Bronchial epithelial cell (primary cell): ENCODE measurements around the gene FBXO7. TPM values are rescaled to one million over a fixed set of nuclear protein-coding genes. Genes with fewer than 3 reads are reported as not detected.

ENCODE experiments used
- DNase-seq: peaks from one replicate; pipeline ENCODE4 v3.0.0-alpha.2; 2010; ENCODE audit warnings: low read depth
- FAIRE-seq: peaks from 2 replicates; lab custom pipeline; 2011; peaks lifted over from hg19 to GRCh38; lab: Jason Lieb, UNC
- H3K27me3 ChIP-seq: 2 replicates; pipeline ENCODE4 v1.5.1; 2011; ENCODE audit warnings: low read length; ENCODE audit not compliant: control insufficient read depth, insufficient read depth
- H3K36me3 ChIP-seq: 2 replicates; pipeline ENCODE4 v1.5.1; 2011; ENCODE audit warnings: low read length; ENCODE audit not compliant: control insufficient read depth, insufficient read depth
- H3K4me3 ChIP-seq: 2 replicates; pipeline ENCODE4 v1.5.1; 2011; ENCODE audit warnings: mild to moderate bottlenecking, low read depth, low read length, control low read depth
- total RNA-seq: library from RNA; depleted of rRNA; stranded (reverse); fragments of >200 nt; gene quantifications from 2 replicates; pipeline ENCODE4 v1.2.1, GENCODE V29; 2014
- TF ChIP-seq, protein P1 (sequence below): IDR thresholded peaks from 2 replicates; pipeline ENCODE4 v1.5.1; 2011; ENCODE audit warnings: mild to moderate bottlenecking, moderate library complexity, low read length, control low read depth, inconsistent platforms; ENCODE audit not compliant: insufficient read depth, severe bottlenecking

FBXO7 gene
- total RNA-seq, 1 donor from 2014 or later, result 49.5 TPM

DNA sequence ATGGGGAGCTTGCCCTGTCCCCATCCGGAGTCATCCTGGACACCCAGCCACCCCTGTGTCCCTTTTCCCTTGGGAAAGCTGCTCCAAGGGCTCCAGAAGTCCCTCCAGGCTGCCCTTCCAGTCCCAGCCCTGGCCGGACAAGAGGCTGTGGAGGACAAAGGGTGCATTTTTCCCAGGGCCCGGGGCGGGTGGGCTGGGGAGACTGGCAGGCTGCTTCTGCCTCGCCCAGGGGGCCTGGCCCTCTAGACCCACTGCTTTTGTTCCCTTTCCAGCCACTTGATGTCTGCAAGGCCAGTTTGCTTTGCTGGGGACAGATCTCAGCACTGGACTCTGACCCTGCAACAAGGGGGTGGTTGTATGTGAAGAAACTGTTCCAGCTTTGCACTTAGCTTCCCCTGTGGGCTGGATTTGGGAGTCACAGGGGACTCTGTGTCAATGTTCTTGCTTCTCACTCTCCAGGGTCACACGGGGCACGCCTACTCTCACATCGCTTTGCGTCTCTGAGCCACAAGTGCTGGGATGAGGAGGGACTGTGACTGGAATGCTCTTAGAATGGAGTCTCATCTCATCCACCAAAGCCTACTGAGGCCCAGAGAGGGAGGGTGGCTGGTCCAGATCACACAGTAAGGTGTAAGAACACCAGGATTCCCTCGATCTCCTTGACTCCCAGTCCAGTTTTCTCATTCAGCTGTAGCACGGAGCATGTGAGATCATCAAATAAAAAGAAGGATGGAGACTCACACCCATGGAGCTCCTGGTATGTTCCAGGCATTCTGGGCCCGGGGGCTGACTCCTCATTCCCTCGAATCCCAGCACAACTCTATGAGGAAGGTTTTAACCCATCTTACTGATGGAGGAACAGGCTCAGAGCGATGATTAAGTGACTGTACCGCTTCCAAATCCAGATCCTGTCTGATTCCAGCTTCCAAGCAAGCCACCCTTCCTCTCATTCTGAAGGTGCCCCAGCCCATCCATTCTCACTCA is 59.9 kb downstream of the FBXO7 start:
- TF ChIP-seq, protein P1, sequence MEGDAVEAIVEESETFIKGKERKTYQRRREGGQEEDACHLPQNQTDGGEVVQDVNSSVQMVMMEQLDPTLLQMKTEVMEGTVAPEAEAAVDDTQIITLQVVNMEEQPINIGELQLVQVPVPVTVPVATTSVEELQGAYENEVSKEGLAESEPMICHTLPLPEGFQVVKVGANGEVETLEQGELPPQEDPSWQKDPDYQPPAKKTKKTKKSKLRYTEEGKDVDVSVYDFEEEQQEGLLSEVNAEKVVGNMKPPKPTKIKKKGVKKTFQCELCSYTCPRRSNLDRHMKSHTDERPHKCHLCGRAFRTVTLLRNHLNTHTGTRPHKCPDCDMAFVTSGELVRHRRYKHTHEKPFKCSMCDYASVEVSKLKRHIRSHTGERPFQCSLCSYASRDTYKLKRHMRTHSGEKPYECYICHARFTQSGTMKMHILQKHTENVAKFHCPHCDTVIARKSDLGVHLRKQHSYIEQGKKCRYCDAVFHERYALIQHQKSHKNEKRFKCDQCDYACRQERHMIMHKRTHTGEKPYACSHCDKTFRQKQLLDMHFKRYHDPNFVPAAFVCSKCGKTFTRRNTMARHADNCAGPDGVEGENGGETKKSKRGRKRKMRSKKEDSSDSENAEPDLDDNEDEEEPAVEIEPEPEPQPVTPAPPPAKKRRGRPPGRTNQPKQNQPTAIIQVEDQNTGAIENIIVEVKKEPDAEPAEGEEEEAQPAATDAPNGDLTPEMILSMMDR, result no peak
- no peaks in the 10 kb centered on the region for H3K36me3 ChIP-seq
- no peak overlapping the region for H3K4me3 ChIP-seq
- H3K27me3 ChIP-seq, result peaks cover 3% of the 10 kb centered on the region
- FAIRE-seq (no peak), DNase-seq (no peak)

DNA sequence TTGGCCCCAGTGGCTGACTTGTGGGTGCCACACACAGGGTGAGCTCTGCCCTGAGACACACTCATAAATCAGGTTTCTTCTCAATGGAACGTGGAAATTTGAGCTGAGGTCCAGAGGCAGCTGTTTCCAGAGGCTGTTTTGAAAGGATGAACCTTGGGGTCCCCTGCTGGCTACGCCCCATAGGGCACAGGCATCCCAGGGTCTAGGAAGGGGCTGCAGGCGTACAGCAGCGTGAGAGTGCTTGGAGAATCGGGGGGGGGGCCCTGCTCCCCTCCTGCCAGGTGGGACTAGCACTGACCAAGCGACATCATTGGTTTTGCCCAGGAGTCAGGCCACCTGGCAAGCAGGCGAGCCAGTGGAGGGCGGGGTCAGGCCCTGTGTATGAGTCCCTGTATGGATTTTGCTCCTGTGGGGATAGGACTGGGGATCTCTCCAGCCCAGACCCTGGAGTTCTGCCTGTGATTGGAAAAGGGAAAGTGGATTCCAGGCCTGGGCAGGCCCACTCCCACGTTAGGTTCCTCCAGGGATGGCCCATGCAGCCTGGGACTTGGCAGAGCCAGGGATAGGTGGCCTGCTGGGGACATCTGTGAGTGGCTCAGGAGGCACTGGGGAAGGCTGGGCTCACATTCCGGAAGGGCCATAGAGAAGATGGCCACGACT is 61.0 kb downstream of the FBXO7 start:
- no peak overlapping the region for H3K4me3 ChIP-seq
- TF ChIP-seq, protein P1, result no peak
- H3K27me3 ChIP-seq, result peaks cover 3% of the 10 kb centered on the region
- H3K36me3 ChIP-seq, result no peaks in the 10 kb centered on the region
- DNase-seq, result no peak
- no peak for FAIRE-seq

DNA sequence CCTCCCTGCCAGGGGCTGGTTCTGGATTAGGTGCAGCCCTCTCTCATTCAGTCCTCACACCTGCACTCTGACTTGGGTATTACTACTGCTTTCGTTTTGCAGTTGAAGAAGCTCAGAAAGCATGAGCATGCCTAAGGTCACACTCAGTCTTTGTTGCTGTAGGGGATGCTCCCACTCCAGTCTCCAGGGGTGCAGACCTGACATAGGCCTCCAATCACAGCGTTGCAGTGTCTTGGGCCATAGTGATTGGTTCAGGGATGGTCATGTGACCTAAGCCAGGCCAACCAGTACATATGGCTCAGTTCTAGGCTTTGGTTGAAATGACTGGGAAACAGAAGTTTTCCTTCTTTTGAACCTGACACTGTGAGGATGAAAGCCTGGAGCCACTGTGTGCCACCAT is 61.7 kb downstream of the FBXO7 start:
- Histone ChIP-seq H3K4me3 (no peak overlapping the region), H3K36me3 (no peaks in the 10 kb centered on the region), H3K27me3 (peaks cover 3% of the 10 kb centered on the region)
- TF ChIP-seq, protein P1, result no peak
- no peak for DNase-seq
- no peak for FAIRE-seq

DNA sequence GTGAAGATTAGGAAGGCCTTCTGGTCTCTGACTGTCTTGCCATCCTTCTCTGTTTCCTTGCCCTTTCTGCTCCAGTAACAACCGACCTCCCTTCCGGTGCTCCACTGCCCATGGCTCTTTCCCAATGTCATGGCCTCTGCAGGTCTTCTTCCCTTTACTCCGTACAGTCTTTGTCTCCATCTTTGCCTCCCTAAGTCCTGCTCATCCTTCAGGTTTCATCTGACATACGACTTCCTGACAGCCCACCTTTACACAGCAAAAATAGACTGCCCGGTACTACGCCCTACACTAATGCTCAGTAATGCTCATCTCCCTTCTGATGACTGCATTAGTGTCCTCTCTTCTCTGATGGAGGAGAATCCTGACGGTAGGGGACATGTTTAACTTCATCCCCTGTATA is 63.9 kb downstream of the FBXO7 start:
- FAIRE-seq (no peak), DNase-seq (no peak)
- Histone ChIP-seq H3K36me3 (no peaks in the 10 kb centered on the region), H3K4me3 (no peak overlapping the region), H3K27me3 (peaks cover 3% of the 10 kb centered on the region)
- TF ChIP-seq, protein P1, result no peak

DNA sequence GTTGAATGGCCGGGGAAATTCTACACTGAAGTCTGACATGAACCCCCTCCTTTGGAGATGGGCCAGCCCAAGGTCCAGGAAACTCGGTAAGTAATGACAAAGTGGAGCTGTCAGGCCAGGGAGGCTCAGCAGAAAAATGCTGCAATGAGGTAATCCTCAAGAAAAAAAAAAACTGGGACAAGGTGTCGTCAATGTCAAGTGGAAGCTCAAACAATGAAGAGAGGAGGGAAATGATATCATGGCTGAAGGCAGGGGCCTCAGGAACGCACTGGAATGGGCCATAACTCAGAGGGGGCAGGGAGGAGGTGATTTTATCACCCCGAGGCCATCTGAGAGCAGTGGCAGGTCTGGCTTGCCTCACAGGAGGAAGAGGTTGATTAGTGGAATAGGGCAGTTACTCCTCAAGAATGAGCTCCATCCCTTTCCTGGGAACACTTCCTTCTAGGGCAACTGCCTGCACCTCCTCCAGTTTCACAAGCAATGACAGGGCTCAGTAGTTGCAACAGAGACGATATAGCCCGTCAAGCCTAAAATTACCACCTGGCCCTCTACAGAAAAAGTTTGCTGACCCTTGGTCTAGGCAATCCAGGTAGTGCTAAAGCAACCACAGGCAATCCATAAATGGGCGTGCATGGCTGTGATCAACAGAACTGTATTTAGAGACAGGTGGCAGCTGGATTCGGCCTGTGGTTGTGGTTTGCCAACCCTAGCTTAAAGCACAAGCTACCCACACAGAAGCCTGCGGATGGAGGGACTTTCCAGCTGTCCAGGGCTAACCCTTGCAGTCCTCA is 65.2 kb downstream of the FBXO7 start:
- DNase-seq (peak; percentile 76), FAIRE-seq (no peak)
- TF ChIP-seq, protein P1, result no peak
- Histone ChIP-seq H3K36me3 (no peaks in the 10 kb centered on the region), H3K4me3 (no peak overlapping the region), H3K27me3 (no peaks in the 10 kb centered on the region)
